Lower leg skin (tissue), 3 donors: Measurements from ENCODE around the gene POLR3GL.

Experiments
- POLR2A ChIP-seq, 2 donors: fragments of 450-650 bp; IDR thresholded peaks; one replicate each; pipeline ENCODE4 v1.6.1; 2016 to 2017; ENCODE audit warnings: antibody characterized with exemption in 2 of 2, mild to moderate bottlenecking in 1 of 2, moderate library complexity in 1 of 2
- TF ChIP-seq, protein P1 (sequence below), 3 donors: fragments of 450-650 bp; IDR thresholded peaks; one replicate each; pipeline ENCODE4 v1.5.1; 2016; ENCODE audit warnings: antibody characterized with exemption in 3 of 3, mild to moderate bottlenecking in 3 of 3, moderate library complexity in 2 of 3

DNA sequence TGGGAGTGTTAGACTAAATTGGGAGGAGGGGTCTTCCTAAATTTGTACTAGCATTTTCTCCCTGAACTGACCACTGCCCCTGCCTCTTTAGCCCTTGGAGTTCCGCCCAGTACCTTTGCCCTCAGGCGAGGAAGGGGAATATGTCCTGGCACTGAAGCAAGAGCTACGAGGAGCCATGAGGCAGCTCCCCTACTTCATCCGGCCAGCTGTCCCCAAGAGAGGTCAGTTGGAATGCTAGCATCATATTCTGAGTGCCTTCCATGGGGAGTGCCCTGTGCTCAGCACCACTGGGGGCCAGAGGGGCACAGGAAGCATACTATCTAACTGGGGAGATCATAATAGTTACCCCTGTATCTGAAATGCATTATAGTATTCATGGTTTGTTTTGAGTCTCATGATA, 10.7 kb downstream of the POLR3GL start:
- TF ChIP-seq, protein P1, sequence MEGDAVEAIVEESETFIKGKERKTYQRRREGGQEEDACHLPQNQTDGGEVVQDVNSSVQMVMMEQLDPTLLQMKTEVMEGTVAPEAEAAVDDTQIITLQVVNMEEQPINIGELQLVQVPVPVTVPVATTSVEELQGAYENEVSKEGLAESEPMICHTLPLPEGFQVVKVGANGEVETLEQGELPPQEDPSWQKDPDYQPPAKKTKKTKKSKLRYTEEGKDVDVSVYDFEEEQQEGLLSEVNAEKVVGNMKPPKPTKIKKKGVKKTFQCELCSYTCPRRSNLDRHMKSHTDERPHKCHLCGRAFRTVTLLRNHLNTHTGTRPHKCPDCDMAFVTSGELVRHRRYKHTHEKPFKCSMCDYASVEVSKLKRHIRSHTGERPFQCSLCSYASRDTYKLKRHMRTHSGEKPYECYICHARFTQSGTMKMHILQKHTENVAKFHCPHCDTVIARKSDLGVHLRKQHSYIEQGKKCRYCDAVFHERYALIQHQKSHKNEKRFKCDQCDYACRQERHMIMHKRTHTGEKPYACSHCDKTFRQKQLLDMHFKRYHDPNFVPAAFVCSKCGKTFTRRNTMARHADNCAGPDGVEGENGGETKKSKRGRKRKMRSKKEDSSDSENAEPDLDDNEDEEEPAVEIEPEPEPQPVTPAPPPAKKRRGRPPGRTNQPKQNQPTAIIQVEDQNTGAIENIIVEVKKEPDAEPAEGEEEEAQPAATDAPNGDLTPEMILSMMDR (IDR thresholded peaks at IDR 0.05) = no peak
- no peak for TF ChIP-seq POLR2A (IDR thresholded peaks at IDR 0.05)
